Inferior parietal cortex (tissue), 1 donor: ENCODE measurements around the gene GP5.

ENCODE experiments used
- DNase-seq: peaks from one replicate; pipeline ENCODE4 v3.0.0-alpha.2; 2016; ENCODE audit errors: extremely low spot score

GP5 gene

GRCh38 chr3:194348354-194348753, 50.7 kb downstream of the GP5 start:
- DNase-seq = no peak

DNA sequence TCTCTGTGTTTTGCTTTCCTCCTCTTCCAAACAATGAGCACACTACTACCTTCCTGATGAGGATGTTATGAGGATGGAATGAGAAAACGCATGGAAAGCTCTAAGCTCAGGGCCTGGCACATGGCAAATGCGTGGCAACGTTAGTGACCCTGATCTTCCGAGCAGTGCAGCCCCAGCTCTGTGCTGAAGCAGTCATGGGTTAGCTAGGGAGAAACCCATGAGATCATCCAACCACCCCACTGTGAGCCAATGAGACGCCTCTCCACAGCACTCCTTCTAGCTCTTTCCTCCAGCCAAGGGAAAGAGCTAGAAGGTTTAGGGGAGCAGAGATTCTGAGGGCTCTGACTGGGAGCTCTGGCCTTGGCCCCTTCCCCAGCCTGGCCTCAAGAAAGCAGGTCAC, 52.4 kb downstream of the GP5 start:
- DNase-seq = no peak

GRCh38 chr3:194346035-194346434, 53.0 kb downstream of the GP5 start:
- no peak for DNase-seq
